Right lobe of liver (tissue), 6 donors: ENCODE measurements around the gene FOSL2. TPM values are rescaled to one million over a fixed set of nuclear protein-coding genes. Genes with fewer than 3 reads are reported as not detected.
A peak's percentile ranks its signal among the peaks of the same experiment; 100 is the strongest.

ENCODE experiments used
- ATAC-seq, 4 donors: fragments of 200-7000 bp; cut with Tn5 transposase; one replicate each; pipeline ENCODE4 v1.9.1; 2020; ENCODE audit warnings: mild to moderate bottlenecking in 4 of 4, moderate library complexity in 4 of 4
- DNase-seq, 3 donors: peaks; one replicate each; pipeline ENCODE4 v3.0.0-alpha.2; 2020
- H3K27ac ChIP-seq, 3 donors: fragments of 200-600 bp; one replicate each; pipeline ENCODE4 v1.8.0; 2022
- H3K27me3 ChIP-seq, 2 donors: fragments of 200-600 bp; one replicate each; pipeline ENCODE4 v1.8.0; 2022
- H3K36me3 ChIP-seq, 4 donors: fragments of 200-600 bp; sonication (generic) in 1 of 4; one replicate each; pipeline versions ENCODE4 v1.5.1 to v1.8.0; 2017 to 2022; ENCODE audit warnings: control low read depth in 1 of 4
- H3K4me1 ChIP-seq, 4 donors: fragments of 200-600 bp; sonication (generic) in 1 of 4; one replicate each; pipeline versions ENCODE4 v1.5.1 to v1.8.0; 2017 to 2022; ENCODE audit warnings: control low read depth in 1 of 4
- H3K4me3 ChIP-seq, 3 donors: fragments of 200-600 bp; one replicate each; pipeline ENCODE4 v1.8.0; 2022
- H3K9me3 ChIP-seq, 4 donors: fragments of 200-600 bp; sonication (generic) in 1 of 4; one replicate each; pipeline versions ENCODE4 v1.5.1 to v1.8.0; 2017 to 2022; ENCODE audit warnings: control low read depth in 1 of 4
- POLR2A ChIP-seq: fragments of 450-650 bp; IDR thresholded peaks from one replicate; pipeline ENCODE4 v1.6.1; 2017; ENCODE audit warnings: antibody characterized with exemption, mild to moderate bottlenecking
- WGBS: methylation state at CpG from one replicate; pipeline ENCODE4 v1.1.6; 2018; ENCODE audit warnings: low coverage, low lambda C conversion rate; ENCODE audit not compliant: insufficient coverage; ENCODE audit errors: missing lambda C conversion rate; 5-methylcytosine and 5-hydroxymethylcytosine counted together
- intact Hi-C, 2 donors: fragments of 100-400 bp; cut with DNase I; formaldehyde crosslinking; loops; one replicate each; pipeline versions ENCODE4 v1.11.2 to v1.14.1; 2022
- total RNA-seq, 6 experiments: library from RNA; depleted of rRNA in 2 of 6; stranded (reverse); fragments of >200 nt in 2 of 6; fragmentation: NEBNext Ultra II Directional in 3 of 6; extraction: Animal tissue kit (Norgen Biotek cat#: 25700) in 3 of 6; gene quantifications; one replicate each; pipeline versions ENCODE4 v1.1.0 to v1.2.4, GENCODE V29; 2016 to 2023
- TF ChIP-seq, protein P1 (sequence below), 4 donors: fragments of 200-600 bp in 3 of 4; fragments of 450-650 bp in 1 of 4; IDR thresholded peaks; one replicate each; pipeline versions ENCODE4 v1.5.1 to v1.8.0; 2016 to 2022; ENCODE audit warnings: antibody characterized with exemption in 4 of 4, mild to moderate bottlenecking in 2 of 4
- donor health status: DM: no; HTN: yes; CAD: no.
- donor health status: DM: no; HTN: no; CAD: no.
- donor health status: DM: no; HTN: no; CAD: no.
- donor health status: DM: no; HTN: yes; CAD: no.
- donor health status: DM: no; HTN: yes; CAD: no.

FOSL2 gene
- total RNA-seq, 6 experiments from 2014 or later = 8.1 to 70.7 (median 14.9) TPM

DNA sequence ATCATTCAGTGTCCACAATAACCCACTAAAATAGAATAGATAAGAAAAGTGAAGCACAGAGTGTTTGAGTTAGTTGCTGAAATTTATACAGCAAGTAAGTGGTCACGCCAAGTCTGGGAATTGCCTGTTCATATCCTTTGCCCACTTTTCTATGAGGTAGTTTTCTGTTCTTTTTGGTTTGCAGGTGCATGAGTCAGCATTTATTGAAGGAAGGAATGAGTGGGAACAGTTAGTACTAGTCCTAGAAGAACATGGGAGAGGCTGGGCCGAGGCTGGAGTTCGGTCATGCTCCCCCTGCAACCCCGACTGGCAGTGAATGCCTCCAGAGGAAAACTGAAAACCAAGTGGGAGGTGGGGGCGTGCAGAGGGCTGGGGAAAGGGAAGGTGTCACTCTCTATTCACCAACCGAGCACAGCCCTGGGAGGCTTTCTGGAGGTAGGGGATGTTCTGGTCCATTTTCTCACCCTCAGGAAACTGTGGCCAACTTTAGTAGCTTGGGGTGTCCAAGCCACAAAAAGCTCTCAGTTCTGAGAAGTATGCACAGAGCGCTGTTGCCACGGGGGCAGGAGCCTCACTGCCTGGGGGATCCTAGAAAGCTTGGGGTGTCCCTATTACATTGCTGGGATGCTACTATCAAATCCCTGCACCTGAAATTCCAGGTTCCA, 41.4 kb downstream of the FOSL2 start:
- H3K27ac ChIP-seq = no peak overlapping the region
- H3K36me3 ChIP-seq = no peaks in the 10 kb centered on the region
- H3K9me3 ChIP-seq = no peaks in the 10 kb centered on the region
- no peak overlapping the region for H3K4me3 ChIP-seq
- TF ChIP-seq, protein P1, sequence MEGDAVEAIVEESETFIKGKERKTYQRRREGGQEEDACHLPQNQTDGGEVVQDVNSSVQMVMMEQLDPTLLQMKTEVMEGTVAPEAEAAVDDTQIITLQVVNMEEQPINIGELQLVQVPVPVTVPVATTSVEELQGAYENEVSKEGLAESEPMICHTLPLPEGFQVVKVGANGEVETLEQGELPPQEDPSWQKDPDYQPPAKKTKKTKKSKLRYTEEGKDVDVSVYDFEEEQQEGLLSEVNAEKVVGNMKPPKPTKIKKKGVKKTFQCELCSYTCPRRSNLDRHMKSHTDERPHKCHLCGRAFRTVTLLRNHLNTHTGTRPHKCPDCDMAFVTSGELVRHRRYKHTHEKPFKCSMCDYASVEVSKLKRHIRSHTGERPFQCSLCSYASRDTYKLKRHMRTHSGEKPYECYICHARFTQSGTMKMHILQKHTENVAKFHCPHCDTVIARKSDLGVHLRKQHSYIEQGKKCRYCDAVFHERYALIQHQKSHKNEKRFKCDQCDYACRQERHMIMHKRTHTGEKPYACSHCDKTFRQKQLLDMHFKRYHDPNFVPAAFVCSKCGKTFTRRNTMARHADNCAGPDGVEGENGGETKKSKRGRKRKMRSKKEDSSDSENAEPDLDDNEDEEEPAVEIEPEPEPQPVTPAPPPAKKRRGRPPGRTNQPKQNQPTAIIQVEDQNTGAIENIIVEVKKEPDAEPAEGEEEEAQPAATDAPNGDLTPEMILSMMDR (IDR thresholded peaks at IDR 0.05) = no peak
- TF ChIP-seq POLR2A = no peak
- no peak for DNase-seq
- ATAC-seq = no peak
- intact Hi-C loops = no loop called here
- 86% methylated on average over 6 of the region's 8 CpGs for WGBS
- peaks cover 0 to 8% (median 1%) of the 10 kb centered on the region in 4 donors for H3K4me1 ChIP-seq
- no peaks in the 10 kb centered on the region for H3K27me3 ChIP-seq

DNA sequence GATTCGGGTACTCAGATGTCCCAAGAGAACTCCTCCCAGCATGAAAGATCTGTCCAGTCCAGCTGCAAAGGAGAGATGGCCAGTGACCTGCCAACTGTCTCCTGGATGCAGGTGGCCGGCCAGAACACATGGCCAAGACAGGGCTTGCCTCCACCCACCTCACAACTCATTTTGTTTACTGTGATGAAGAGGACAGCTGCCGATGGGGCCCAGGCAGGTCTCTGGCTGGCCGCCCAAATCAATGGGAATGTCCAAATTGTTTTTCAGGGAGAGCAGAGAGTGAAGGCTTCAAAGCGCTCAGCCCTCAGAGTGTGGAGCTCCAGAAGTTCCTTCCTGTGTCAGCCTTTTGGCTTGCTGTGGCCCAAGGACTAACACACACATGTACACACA, 41.9 kb downstream of the FOSL2 start:
- no peak for TF ChIP-seq POLR2A
- TF ChIP-seq, protein P1 (IDR thresholded peaks at IDR 0.05) = no peak
- Histone ChIP-seq H3K27me3 (no peaks in the 10 kb centered on the region), H3K4me1 (peaks cover 0 to 8% (median 1%) of the 10 kb centered on the region in 4 donors), H3K9me3 (no peaks in the 10 kb centered on the region), H3K27ac (no peak overlapping the region), H3K4me3 (no peak overlapping the region), H3K36me3 (no peaks in the 10 kb centered on the region)
- DNase-seq (peak; percentile 83 to 86 (median 85)), ATAC-seq (peak; percentile 83 to 95 (median 90))
- intact Hi-C loops = no loop called here
- WGBS = no CpG with 5 or more reads among the region's 5 CpGs

DNA sequence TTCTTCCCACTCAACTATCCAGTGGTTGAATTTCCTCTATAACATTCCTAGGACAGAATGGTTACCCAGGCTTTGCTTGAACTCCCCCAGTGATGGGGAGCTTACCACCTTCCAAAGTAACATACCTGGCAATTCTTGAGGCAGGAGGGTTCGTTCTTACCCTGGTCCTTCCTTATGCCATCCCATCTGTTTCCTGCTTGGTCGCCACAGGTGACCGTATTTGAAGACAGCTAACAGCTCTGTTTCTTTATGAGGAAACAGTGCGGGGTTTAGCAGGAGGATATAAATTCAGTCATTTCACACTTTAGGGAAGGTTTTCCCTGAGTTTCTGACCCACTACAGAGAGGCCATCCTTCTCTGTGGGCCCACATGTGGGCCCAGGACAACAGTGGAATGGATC, 42.6 kb downstream of the FOSL2 start:
- Histone ChIP-seq H3K27me3 (no peaks in the 10 kb centered on the region), H3K4me3 (no peak overlapping the region), H3K27ac (no peak overlapping the region), H3K9me3 (no peaks in the 10 kb centered on the region), H3K36me3 (no peaks in the 10 kb centered on the region), H3K4me1 (peaks cover 0 to 8% (median 1%) of the 10 kb centered on the region in 4 donors)
- TF ChIP-seq, protein P1 (IDR thresholded peaks at IDR 0.05) = no peak
- no peak for TF ChIP-seq POLR2A
- intact Hi-C loops = no loop called here
- WGBS = 70% methylated on average over 3 of the region's 4 CpGs
- DNase-seq = no peak
- ATAC-seq = no peak

DNA sequence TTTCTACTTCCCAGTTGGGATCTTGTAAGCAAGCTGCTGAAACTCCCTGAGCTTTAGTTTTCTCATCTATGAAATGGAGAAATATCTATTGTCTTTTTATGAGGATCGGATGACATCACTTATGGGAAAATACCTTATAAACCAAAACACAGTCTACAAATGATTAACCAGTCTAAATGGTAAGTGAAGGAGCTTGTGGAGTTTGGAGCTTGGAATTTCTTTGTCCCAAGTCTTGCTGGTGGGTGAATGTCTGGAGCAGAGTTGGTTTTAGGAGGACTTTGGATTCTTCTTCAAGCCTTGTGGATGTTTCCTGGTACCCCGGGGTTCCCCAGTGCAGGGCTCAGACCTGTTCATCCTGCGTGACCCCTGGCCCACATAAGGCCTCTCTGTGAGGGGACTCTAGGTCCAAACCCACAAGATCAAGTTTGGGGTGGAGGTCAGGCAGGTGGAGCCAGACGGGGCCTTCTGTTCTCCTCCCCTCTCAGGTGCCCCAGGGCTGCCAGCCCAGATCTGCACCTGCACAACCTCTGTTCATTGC, 43.2 kb downstream of the FOSL2 start:
- 78% methylated on average over 3 of the region's 4 CpGs for WGBS
- peaks cover 0 to 8% (median 1%) of the 10 kb centered on the region in 4 donors for H3K4me1 ChIP-seq
- no peaks in the 10 kb centered on the region for H3K36me3 ChIP-seq
- ATAC-seq (peak in 1 of 4 donors; percentile 7), DNase-seq (no peak)
- no peaks in the 10 kb centered on the region for H3K9me3 ChIP-seq
- TF ChIP-seq, protein P1 (IDR thresholded peaks at IDR 0.05) = no peak
- TF ChIP-seq POLR2A = no peak
- no peak overlapping the region for H3K4me3 ChIP-seq
- H3K27ac ChIP-seq = no peak overlapping the region
- intact Hi-C loops = no loop called here
- no peaks in the 10 kb centered on the region for H3K27me3 ChIP-seq
